A549 (cell line): ENCODE results near the gene ZNRF2. TPM values are rescaled to one million over a fixed set of nuclear protein-coding genes. Genes with fewer than 3 reads are reported as not detected.

Source experiments
- ATAC-seq, 2 experiments: fragments of 200-7000 bp in 1 of 2; fragments of >200 bp in 1 of 2; cut with Nextera tagmentation in 1 of 2; cut with Tn5 transposase in 1 of 2; 3 replicates each; pipeline versions ENCODE4 v1.8.0 to v1.9.1; 2018 to 2020; ENCODE audit warnings: mild to moderate bottlenecking in 1 of 2, moderate library complexity in 1 of 2
- CTCF ChIA-PET: fragments of 300-600 bp; sonication (Branson Sonifier 250); formaldehyde crosslinking; extraction: SDS; loops from one replicate; lab custom pipeline; 2021; ENCODE audit warnings: antibody characterized with exemption, inconsistent platforms; lab: Yijun Ruan, JAX
- POLR2A ChIA-PET: fragments of 350-600 bp; formaldehyde crosslinking; extraction: SDS; loops from one replicate; lab custom pipeline; 2021; ENCODE audit warnings: antibody characterized with exemption, inconsistent platforms; lab: Yijun Ruan, JAX
- DNase-seq, 2 experiments: peaks; one replicate each; pipeline versions ENCODE4 v3.0.0 to v3.0.0-alpha.2; 2011 to 2016; ENCODE audit warnings: low read depth in 1 of 2, low spot score in 1 of 2
- FAIRE-seq: peaks from 2 replicates; lab custom pipeline; 2011; peaks lifted over from hg19 to GRCh38; lab: Jason Lieb, UNC
- H3K27ac ChIP-seq, 2 experiments: fragments of >200 bp; sonication (Bioruptor Twin); formaldehyde crosslinking; 3 replicates each; pipeline ENCODE4 v1.5.1; 2016 to 2017
- H3K4me1 ChIP-seq: fragments of >200 bp; sonication (Bioruptor Twin); formaldehyde crosslinking; 3 replicates; pipeline ENCODE4 v1.6.1; 2016
- H3K4me2 ChIP-seq: fragments of >200 bp; sonication (Bioruptor Twin); formaldehyde crosslinking; 3 replicates; pipeline ENCODE4 v1.6.1; 2016
- H3K4me3 ChIP-seq: fragments of >200 bp; sonication (Bioruptor Twin); formaldehyde crosslinking; 3 replicates; pipeline ENCODE4 v1.5.1; 2016
- H3K9me3 ChIP-seq: fragments of >200 bp; sonication (Bioruptor Twin); formaldehyde crosslinking; 3 replicates; pipeline ENCODE4 v1.6.1; 2016
- BHLHE40 ChIP-seq: IDR thresholded peaks from 2 replicates; pipeline ENCODE4 v1.6.1; 2012; ENCODE audit warnings: low read depth, low read length, inconsistent platforms
- CBX8 ChIP-seq: fragments of 200-600 bp; sonication (generic); IDR thresholded peaks from 2 replicates; pipeline ENCODE4 v1.6.1; 2016
- CEBPB ChIP-seq, 2 experiments: fragments of >200 bp in 1 of 2; sonication (Bioruptor Twin) in 1 of 2; formaldehyde crosslinking in 1 of 2; IDR thresholded peaks; 2 replicates each; pipeline ENCODE4 v1.6.1; 2012 to 2016
- EHF ChIP-seq: fragments of 250-450 bp; sonication (Bioruptor Pico); IDR thresholded peaks from 2 replicates; pipeline ENCODE4 v1.5.0; 2020; ENCODE audit warnings: mild to moderate bottlenecking
- ESRRA ChIP-seq: fragments of 150-350 bp; IDR thresholded peaks from 2 replicates; pipeline ENCODE4 v1.6.1; 2014; ENCODE audit warnings: mild to moderate bottlenecking, low read length, borderline replicate concordance
- FOSL2 ChIP-seq, 2 experiments: fragments of 450-650 bp in 1 of 2; fragments of >200 bp in 1 of 2; sonication (Bioruptor Twin) in 1 of 2; formaldehyde crosslinking; IDR thresholded peaks; 2 replicates each; pipeline versions ENCODE4 v1.5.0 to v1.6.1; 2016 to 2020; ENCODE audit warnings: mild to moderate bottlenecking in 1 of 2, moderate library complexity in 1 of 2
- HDAC2 ChIP-seq: fragments of 200-600 bp; sonication (generic); IDR thresholded peaks from 2 replicates; pipeline ENCODE4 v1.6.1; 2016
- HOXB13 ChIP-seq: fragments of 250-450 bp; sonication (Bioruptor Pico); IDR thresholded peaks from 2 replicates; pipeline ENCODE4 v1.5.0; 2020; ENCODE audit warnings: low read depth, mild to moderate bottlenecking, moderate library complexity
- JUNB ChIP-seq: fragments of >200 bp; sonication (Bioruptor Twin); formaldehyde crosslinking; IDR thresholded peaks from 2 replicates; pipeline ENCODE4 v1.6.1; 2016
- KDM1A ChIP-seq: fragments of 200-600 bp; sonication (generic); IDR thresholded peaks from 2 replicates; pipeline ENCODE4 v1.6.1; 2016; ENCODE audit warnings: low read depth, mild to moderate bottlenecking
- KDM5A ChIP-seq: fragments of 200-600 bp; sonication (generic); IDR thresholded peaks from 2 replicates; pipeline ENCODE4 v1.6.1; 2016; ENCODE audit warnings: antibody characterized with exemption, mild to moderate bottlenecking
- NPAS2 ChIP-seq: fragments of 250-450 bp; sonication (Bioruptor Pico); IDR thresholded peaks from 2 replicates; pipeline ENCODE4 v1.8.0; 2022; ENCODE audit warnings: mild to moderate bottlenecking, moderate library complexity, borderline replicate concordance
- SMC3 ChIP-seq: fragments of >200 bp; sonication (Bioruptor Twin); formaldehyde crosslinking; IDR thresholded peaks from 3 replicates; pipeline ENCODE4 v1.6.1; 2018; ENCODE audit warnings: inconsistent platforms
- SREBF2 ChIP-seq: fragments of 450-650 bp; IDR thresholded peaks from 2 replicates; pipeline ENCODE4 v1.6.1; 2014; ENCODE audit warnings: mild to moderate bottlenecking, moderate library complexity
- TFCP2L1 ChIP-seq: fragments of 250-450 bp; sonication (Bioruptor Pico); IDR thresholded peaks from 2 replicates; pipeline ENCODE4 v1.5.0; 2021; ENCODE audit warnings: mild to moderate bottlenecking
- ZNF302 ChIP-seq: fragments of 250-450 bp; sonication (Bioruptor Pico); IDR thresholded peaks from 2 replicates; pipeline ENCODE4 v1.9.0; 2021; ENCODE audit warnings: inconsistent platforms, mild to moderate bottlenecking, moderate library complexity
- ZSCAN20 ChIP-seq: fragments of 250-450 bp; sonication (Bioruptor Pico); IDR thresholded peaks from 2 replicates; pipeline ENCODE4 v1.8.0; 2022; ENCODE audit warnings: mild to moderate bottlenecking, moderate library complexity
- WGBS: methylation state at CpG from one replicate; pipeline ENCODE4 v1.1.6; 2017; ENCODE audit errors: missing lambda C conversion rate; 5-methylcytosine and 5-hydroxymethylcytosine counted together
- polyA plus RNA-seq, 4 experiments: library from polyadenylated mRNA; depleted of rRNA in 3 of 4; stranded (reverse); fragments of >200 nt; fragmentation: RNase III in 1 of 4; extraction: RNeasy Plus Mini Kit Qiagen cat#74134 plus additional on column Dnase treatment in 1 of 4; gene quantifications; 2 replicates in 3 of 4; 3 replicates in 1 of 4; pipeline ENCODE4 v1.2.3, GENCODE V29; 2011 to 2017
- TF ChIP-seq, protein P1 (sequence below): IDR thresholded peaks from 2 replicates; pipeline ENCODE4 v1.6.1; 2012
- TF ChIP-seq, protein P2 (sequence below): fragments of 450-650 bp; IDR thresholded peaks from 2 replicates; pipeline ENCODE4 v1.6.1; 2014; ENCODE audit warnings: antibody characterized with exemption
- TF ChIP-seq, protein P3 (sequence below): fragments of 250-450 bp; sonication (Bioruptor Pico); IDR thresholded peaks from 2 replicates; pipeline ENCODE4 v1.5.0; 2021; ENCODE audit warnings: mild to moderate bottlenecking, moderate library complexity, borderline replicate concordance
- TF ChIP-seq, protein P4 (sequence below): fragments of >200 bp; sonication (Bioruptor Twin); formaldehyde crosslinking; IDR thresholded peaks from 3 replicates; pipeline ENCODE4 v1.6.1; 2016

The ZNRF2 gene
- polyA plus RNA-seq, 2 of the 4 experiments (the other 2 are of a cell fraction), result 5.9 to 11.4 TPM

DNA sequence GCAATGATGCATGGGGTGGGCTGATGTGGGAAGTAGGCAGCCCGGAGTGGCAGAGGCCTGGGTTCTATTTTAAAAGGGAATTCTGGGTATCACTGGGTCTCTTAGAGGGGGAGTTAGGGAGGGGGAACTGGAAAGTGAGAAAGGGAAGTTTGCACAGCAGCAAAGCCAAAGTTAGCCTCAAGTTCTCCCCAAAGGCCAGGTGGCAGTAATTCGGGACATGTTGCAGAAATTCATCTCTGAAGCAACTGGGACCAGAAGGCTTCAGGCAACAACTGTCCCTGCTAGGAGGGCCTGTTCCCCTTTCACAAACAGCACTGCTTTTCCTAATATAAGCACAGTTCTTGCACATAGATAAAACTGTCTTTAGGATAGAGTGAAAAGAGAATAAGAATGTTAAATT lies 126.8 kb downstream of the ZNRF2 start:
- ChIA-PET CTCF (interaction anchor here (1.0 to 7.5 kb wide), 2 partner anchors 23 to 136 kb away, joined by 3 to 107 read pairs; no protein-coding TSS in a partner anchor), POLR2A (no interaction called here)
- H3K4me1 ChIP-seq, result no peaks in the 10 kb centered on the region
- WGBS, result 86% methylated on average over 2 of the region's 2 CpGs
- DNase-seq (no peak), FAIRE-seq (no peak), ATAC-seq (no peak)
- peaks cover 5% of the 10 kb centered on the region; the same call in 2 of the 3 replicates for H3K9me3 ChIP-seq
- H3K4me3 ChIP-seq, result no peak overlapping the region
- no peak overlapping the region for H3K27ac ChIP-seq
- TF ChIP-seq JUNB (no peak), BHLHE40 (no peak), CEBPB (IDR thresholded peaks at IDR 0.05) (no peak), SREBF2 (no peak), HDAC2 (no peak), ESRRA (no peak), FOSL2 (IDR thresholded peaks at IDR 0.05) (no peak), FOSL2 (CRISPR knock-in tag; IDR thresholded peaks at IDR 0.05) (no peak), EHF (CRISPR knock-in tag) (no peak), KDM5A (no peak), TFCP2L1 (CRISPR knock-in tag) (no peak), SMC3 (no peak), ZSCAN20 (CRISPR knock-in tag) (no peak), ZNF302 (no peak), NPAS2 (CRISPR knock-in tag) (no peak)
- TF ChIP-seq, protein P1, sequence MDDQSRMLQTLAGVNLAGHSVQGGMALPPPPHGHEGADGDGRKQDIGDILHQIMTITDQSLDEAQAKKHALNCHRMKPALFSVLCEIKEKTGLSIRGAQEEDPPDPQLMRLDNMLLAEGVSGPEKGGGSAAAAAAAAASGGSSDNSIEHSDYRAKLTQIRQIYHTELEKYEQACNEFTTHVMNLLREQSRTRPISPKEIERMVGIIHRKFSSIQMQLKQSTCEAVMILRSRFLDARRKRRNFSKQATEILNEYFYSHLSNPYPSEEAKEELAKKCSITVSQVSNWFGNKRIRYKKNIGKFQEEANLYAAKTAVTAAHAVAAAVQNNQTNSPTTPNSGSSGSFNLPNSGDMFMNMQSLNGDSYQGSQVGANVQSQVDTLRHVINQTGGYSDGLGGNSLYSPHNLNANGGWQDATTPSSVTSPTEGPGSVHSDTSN, result no peak
- TF ChIP-seq, protein P2, sequence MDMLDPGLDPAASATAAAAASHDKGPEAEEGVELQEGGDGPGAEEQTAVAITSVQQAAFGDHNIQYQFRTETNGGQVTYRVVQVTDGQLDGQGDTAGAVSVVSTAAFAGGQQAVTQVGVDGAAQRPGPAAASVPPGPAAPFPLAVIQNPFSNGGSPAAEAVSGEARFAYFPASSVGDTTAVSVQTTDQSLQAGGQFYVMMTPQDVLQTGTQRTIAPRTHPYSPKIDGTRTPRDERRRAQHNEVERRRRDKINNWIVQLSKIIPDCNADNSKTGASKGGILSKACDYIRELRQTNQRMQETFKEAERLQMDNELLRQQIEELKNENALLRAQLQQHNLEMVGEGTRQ, result no peak
- TF ChIP-seq, protein P3, sequence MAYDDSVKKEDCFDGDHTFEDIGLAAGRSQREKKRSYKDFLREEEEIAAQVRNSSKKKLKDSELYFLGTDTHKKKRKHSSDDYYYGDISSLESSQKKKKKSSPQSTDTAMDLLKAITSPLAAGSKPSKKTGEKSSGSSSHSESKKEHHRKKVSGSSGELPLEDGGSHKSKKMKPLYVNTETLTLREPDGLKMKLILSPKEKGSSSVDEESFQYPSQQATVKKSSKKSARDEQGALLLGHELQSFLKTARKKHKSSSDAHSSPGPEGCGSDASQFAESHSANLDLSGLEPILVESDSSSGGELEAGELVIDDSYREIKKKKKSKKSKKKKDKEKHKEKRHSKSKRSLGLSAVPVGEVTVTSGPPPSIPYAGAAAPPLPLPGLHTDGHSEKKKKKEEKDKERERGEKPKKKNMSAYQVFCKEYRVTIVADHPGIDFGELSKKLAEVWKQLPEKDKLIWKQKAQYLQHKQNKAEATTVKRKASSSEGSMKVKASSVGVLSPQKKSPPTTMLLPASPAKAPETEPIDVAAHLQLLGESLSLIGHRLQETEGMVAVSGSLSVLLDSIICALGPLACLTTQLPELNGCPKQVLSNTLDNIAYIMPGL (CRISPR knock-in tag), result no peak
- TF ChIP-seq, all 56 proteins: peak for 0
- no peak overlapping the region for H3K4me2 ChIP-seq

DNA sequence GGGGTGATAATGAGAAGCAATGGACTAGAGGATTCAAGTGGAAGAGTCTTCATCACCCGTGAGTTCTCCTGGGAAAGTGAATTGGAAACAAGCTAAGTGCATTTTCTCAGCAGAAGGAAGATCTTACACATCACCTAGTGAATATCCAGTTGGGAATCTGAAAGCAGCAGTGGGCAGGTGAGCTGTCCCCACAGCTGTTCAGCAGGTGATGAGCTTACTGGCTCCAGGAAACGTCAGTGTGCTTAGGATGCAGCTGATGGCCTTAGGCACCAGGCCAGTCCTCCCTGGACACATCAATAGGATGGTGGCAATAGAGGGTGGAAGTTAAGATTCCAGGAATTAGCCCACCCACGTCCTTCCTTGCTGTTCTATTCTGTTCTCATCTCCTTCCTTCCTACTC lies 127.5 kb downstream of the ZNRF2 start:
- H3K9me3 ChIP-seq, result peaks cover 5% of the 10 kb centered on the region; the same call in 2 of the 3 replicates
- no peak overlapping the region for H3K4me3 ChIP-seq
- no peak for TF ChIP-seq KDM1A
- no peak for TF ChIP-seq HOXB13 (CRISPR knock-in tag)
- TF ChIP-seq, protein P4, sequence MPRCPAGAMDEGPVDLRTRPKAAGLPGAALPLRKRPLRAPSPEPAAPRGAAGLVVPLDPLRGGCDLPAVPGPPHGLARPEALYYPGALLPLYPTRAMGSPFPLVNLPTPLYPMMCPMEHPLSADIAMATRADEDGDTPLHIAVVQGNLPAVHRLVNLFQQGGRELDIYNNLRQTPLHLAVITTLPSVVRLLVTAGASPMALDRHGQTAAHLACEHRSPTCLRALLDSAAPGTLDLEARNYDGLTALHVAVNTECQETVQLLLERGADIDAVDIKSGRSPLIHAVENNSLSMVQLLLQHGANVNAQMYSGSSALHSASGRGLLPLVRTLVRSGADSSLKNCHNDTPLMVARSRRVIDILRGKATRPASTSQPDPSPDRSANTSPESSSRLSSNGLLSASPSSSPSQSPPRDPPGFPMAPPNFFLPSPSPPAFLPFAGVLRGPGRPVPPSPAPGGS, result no peak
- no peak for TF ChIP-seq CBX8
- DNase-seq (no peak), ATAC-seq (no peak), FAIRE-seq (no peak)
- H3K4me1 ChIP-seq, result no peaks in the 10 kb centered on the region
- ChIA-PET POLR2A (no interaction called here), CTCF (interaction anchor here (1.0 to 7.5 kb wide), 6 partner anchors 13 to 247 kb away, joined by 3 to 107 read pairs (median 6); partner anchors contain the start of gene ZNRF2)
- H3K27ac ChIP-seq, result no peak overlapping the region
- no peak overlapping the region for H3K4me2 ChIP-seq
- 74% methylated on average over 3 of the region's 3 CpGs for WGBS
